ENCODE results near the gene SLC25A36.

DNA sequence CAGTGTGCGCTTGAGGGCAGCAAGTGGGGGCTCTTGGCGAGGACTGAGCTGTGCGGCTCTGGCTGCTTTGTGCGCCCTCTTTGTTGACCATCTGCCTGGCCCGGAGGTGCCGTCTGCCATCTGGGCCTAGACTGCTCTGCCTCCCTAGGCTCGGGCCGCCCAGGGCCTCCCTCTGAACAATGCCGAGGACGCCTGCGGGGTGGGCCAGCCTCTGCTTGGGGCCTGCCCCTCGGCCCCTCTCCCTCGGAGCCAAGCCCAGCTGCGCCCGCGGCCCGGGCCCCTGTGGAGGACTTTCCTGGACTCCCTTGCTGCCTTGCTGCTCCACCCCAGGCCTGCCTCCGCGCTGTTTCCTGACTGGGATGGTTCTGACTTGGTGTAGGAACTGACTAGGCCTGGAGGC, 77.6 kb downstream of the SLC25A36 start:
- no peak for TF ChIP-seq EZH2 (IDR thresholded peaks at IDR 0.05; ENCODE audit: borderline replicate concordance, low read length)
- TF ChIP-seq, protein P1, sequence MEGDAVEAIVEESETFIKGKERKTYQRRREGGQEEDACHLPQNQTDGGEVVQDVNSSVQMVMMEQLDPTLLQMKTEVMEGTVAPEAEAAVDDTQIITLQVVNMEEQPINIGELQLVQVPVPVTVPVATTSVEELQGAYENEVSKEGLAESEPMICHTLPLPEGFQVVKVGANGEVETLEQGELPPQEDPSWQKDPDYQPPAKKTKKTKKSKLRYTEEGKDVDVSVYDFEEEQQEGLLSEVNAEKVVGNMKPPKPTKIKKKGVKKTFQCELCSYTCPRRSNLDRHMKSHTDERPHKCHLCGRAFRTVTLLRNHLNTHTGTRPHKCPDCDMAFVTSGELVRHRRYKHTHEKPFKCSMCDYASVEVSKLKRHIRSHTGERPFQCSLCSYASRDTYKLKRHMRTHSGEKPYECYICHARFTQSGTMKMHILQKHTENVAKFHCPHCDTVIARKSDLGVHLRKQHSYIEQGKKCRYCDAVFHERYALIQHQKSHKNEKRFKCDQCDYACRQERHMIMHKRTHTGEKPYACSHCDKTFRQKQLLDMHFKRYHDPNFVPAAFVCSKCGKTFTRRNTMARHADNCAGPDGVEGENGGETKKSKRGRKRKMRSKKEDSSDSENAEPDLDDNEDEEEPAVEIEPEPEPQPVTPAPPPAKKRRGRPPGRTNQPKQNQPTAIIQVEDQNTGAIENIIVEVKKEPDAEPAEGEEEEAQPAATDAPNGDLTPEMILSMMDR (IDR thresholded peaks at IDR 0.05; ENCODE audit: low read length): no peak

Measured in OCI-LY1 (cell line).